ENCODE data around the gene STXBP6.

Gene STXBP6

DNA sequence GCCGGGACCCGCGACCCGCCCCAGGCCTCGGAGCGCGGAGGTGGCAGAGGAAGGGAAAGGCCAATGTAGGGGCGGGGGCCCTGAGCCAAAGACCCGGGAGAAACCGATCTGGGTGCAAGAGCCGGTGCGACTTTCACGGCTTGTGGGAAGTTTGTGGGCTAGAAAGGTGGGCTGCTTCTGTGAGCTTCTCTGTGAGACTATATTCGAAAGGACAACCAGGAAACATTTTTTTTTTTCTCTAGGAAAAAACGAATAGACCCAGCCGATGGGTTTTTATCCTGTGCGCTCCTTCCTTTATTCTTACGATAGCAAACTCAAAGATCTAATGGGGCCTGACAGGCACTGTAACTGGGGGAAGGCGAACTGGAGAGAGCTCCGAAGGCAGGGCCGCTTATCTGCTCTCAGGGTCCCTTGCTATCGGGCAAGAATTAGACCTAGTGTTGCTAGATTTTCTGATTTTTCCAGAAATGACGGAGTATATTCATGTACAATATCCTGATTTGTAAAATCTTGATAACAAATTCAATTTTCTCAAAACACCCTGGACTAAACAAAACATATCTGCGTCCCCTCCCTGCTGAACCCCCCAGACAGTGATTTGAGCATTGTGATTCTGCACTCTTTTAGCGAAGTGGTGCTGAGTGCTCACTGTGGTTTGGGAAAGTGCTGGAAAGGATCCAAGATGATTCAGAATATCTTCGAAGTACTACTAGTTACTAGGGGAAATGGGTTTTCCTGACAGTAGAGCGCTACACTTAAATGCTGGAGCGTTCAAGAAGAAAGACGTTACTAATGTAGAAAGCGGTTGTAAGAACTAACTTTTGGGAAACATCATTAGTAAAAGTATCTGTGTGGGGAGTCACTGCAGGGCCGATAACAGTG, 563 bp upstream of the STXBP6 start:
- DNase-seq, result no peak

DNA sequence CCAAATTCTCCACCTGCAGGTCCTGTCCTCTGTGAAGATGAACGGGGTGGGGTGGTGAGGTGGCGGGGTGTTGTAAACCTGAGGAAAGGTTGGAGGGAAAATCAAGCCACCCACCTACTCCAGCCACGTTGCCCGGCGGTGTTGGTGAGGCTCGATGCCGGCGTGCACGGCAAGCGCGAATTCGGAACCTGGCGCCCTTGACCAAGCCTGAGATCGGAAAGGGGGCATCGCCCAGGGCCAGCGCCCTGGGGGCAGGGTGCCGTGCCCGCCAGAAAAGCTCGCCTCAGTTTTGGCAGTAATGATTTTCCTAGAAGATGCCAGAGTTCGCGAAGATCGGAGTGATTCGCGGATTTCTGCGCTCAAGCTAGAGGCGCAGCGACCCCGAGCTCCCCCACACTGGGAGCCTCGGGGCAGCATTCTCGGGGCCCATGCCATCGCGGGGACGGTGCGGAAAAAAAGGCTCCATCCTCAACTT, 817 bp downstream of the STXBP6 start:
- no peak for DNase-seq

- DNase-seq, result no peak
Observed at GRCh38 chr14:25048170-25049016, 1.6 kb downstream of the STXBP6 start.

DNA sequence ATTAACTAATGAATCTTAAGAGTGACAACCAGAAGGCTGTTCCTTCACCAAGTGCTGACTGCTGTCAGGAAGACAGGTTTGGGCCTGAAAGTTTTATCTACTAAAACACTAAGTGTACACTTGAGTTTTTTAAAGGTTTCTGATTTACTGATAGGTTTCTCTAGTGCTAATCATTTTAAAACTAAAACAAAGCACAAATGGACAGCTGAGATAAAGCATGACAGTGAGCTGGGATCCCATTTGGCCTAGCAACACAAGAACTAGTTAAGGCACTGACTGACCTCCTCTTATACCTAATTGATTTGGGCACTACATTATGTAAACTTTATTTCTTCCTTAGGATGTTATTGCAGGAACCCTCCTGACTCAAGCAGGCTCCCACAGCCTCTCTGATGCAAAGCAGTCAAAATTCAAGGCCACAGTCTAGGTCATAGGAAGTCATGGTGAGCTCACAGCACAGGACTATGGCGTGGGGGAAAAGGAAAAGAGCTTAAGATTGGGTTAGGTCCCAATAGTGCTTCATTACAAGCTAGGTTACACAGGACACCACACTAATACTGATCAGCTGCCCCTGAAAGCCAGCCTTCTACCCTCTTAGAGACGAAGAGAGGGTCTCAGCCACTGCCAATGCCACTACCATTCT, 3.5 kb downstream of the STXBP6 start:
- no peak for DNase-seq

DNA sequence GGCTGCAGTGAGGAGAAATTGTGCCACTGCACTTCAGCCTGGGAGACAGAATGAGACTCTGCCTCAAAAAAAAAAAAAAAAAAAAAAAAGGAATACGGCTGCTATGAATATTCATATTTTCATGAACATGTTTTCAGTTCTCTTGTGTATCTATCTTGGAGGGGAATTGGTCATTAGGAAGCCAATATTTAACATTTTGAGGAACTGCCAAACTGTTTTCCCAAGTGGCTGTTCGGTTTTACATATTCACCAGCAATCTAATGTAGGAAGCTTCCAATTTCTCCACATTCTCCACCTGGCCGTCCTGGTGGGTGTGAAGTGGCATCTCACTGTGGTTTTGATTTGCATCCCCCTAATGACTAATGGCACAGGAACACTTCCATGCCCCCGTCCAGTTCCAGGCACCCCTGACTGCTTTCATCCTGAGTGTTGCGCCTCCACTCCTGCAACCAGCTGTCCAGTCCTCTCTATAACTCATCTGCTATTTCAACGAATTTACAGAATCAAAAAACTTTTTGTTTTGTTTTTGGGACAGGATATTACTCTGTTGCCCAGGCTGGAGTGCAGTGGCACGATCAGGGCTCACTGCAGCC, 5.7 kb downstream of the STXBP6 start:
- no peak for DNase-seq

DNA sequence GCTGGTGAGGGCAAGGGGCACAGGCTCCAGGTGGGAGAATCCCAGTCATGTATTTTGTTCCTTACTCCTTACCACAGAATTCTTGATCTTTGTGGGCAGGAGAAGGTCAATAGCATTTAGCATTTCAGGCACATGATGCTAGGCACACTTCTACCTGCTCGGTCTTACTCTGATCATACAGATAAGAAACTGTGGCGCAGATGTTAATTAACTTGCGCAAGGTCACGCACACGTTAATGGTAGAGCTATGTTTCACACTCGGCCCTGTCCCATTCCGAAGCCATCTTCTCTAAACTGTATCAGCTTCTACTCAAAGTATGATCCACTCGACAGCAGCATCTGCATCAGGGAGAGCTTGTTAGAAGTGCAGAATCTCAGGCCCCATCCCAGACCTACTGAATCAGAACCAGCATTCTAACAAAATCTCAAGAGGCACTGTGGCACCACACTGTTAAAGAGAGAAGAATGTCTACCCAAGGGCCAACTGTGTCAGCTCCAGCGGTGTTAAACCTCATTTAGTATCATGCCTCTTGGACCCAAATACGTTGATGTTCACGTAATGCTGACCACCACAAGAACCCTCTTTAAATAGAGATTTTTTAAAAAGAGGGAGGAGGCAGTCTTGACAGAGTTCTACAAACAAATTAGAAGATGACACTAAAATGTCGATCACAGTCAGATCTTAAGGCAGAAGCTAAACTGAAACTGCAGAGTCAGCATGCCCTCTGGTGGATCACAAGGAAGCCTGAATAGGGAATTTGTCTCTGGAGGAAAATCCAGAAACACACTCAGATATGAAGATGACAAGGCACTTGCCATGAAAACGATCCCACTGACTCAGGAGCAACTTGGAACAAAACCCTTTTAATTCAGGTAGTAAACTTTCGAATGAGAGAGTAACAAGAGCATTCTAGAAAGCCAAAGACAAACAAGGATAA, 7.3 kb downstream of the STXBP6 start:
- no peak for DNase-seq

DNA sequence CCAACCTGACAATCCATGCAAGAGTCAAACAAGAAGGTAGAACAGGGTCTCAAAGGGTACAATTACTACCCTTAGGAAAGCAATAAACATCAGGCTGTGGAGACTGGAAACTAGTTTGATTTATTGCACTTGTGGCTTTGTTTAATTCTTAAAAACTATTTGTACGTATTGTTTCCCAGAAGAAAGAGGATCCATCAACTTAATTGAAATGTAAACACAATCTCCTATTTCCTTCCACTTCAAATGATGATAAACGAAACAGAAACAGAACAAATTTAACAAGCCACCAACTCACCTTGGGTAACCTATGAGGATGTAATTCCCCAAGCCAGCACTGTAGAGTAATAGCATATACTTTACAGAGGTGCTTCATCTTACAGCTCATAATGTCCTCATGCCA, 8.0 kb downstream of the STXBP6 start:
- DNase-seq, result no peak

GRCh38 chr14:25041484-25041883, 8.5 kb downstream of the STXBP6 start:
- DNase-seq, result no peak

DNA sequence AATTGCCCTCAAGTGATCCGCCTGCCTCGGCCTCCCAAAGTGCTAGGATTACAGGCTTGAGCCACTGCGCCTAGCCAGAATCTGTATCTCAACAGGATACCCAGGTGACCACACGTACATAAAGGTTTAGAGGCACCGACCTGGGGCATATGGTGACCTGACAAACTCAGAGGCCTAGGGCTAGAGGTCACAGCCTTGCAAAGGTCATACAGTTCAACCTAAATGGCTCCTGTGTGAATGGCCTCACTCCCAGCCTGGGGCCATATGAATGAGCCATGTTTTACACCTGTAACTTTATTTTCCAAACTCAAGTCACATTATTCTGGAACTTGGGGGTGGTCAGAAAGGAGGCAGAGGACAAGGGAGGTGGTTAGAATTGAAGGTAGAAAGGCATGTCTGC, 10.0 kb downstream of the STXBP6 start:
- no peak for DNase-seq

GRCh38 chr14:25038044-25038668, 11.8 kb downstream of the STXBP6 start:
- no peak for DNase-seq

- DNase-seq, result no peak
Observed at GRCh38 chr14:25037032-25037431, 12.9 kb downstream of the STXBP6 start.

DNA sequence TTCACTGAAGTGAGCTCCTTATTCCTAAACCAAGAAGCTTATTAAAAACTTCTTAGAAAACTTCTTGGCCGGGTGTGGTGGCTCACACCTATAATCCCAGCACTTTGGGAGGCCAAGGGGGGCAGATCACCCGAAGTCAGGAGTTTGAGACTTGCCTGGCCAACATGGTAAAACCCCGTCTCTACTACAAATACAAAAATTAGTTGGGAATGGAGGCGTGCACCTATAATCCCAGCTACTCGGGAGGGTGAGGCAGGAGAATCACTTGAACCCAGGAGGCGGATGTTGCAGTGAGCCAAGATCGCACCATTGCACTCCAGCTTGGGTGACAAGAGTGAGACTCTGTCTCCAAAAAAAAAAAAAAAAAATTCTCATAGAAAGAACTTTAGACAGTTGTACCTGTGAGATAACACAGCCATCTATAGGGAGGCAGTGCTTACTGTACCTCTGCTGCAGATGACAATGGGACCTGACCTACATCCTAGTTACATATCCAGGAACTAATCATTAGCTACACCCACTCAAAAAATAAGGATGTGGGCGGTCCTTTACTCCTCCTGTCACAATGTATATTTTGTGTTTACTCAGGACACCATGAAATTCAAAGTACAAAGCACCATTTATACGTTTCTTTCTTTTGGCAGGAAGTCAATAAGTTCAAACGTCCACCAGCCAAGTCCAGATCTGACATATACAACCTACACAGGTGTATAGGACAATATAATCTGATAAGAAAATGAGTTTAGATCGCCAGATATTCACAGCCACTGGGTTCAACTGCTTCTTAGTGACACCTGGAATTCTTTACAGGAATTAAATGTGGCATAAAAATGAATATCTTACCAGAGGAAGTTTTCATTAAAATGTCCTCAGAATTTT, 14.9 kb downstream of the STXBP6 start:
- no peak for DNase-seq

GRCh38 chr14:25033358-25033757, 16.6 kb downstream of the STXBP6 start:
- no peak for DNase-seq

GRCh38 chr14:25032092-25032784, 17.7 kb downstream of the STXBP6 start:
- DNase-seq, result no peak

DNA sequence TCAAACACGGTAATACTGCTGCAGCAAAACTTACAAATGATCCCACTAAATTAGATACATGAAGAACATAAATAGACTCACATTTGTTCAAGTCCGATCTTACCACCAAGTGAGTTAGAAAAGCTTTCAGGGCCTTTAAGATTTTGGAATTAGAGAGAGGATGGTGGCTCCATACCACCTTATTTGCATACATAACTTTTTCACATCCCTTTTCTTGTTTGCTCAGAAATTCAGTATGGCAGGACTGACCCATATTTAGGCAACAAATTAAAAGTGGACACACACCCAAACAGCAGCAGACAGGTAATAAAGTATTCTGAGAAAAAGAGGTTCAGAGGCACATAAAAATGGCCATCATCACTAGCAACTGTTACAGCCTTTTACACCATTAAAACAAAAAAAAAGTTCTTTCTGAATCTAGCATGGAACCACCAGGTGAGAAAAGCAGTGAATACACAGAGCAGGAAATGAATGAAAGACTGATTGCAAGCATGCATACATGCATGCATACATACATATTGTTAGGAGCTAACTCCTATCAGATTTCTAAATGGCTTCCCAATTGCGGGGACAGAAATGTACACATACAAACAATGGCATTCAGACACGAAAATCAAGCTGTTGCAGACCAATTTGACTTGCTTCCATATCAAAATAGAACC, 23.3 kb downstream of the STXBP6 start:
- DNase-seq, result no peak

- no peak for DNase-seq
Observed at GRCh38 chr14:25019892-25020291, 30.1 kb downstream of the STXBP6 start.

- DNase-seq, result no peak
Observed at GRCh38 chr14:25017562-25017961, 32.4 kb downstream of the STXBP6 start.

- DNase-seq, result no peak
Observed at GRCh38 chr14:25015761-25016160, 34.2 kb downstream of the STXBP6 start.

- DNase-seq, result no peak
Observed at GRCh38 chr14:25014440-25014839, 35.5 kb downstream of the STXBP6 start.
